ENCODE measurements around the gene DLEU7.

The DLEU7 gene

DNA sequence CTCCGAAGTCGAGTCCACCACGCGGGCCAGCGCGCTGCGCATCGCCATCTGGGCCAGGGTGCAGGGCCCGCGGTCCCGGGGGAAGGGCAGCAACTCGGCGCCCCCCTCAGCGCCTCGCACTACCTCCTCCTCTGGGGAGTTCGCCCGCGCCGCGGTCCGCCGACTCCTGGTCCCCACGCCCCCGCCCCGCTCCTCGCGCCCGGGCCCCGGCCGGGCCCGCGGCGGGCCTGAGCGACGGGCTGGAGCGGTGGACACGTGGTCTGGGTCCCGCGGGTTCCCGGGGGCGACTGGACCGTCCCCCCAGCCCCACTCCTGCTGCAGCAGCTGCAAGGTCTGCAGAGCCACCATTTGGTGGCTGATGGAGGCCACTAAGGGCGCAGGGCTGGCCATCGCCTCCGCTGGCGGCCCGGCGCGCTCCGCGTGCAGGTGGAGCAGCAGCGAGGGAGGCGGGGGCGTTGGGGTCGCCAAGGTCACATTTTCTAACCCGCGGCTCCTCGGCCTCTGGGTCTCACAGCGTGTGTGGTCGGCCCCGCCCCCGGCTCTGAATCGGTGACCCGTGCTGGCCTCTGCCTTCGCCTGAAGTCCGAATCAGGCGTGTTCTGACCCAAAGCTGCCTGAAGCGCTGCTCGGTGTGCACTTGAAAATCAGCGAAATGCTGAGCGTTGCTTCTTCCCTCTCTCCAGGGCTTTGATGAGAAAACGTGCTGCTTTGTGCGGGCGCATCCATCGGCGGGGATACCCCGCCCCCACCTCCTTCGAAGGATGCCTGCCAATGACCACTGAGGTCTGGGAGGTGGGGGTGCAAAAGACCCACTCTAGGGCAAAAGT lies at the start of gene DLEU7:
Gene DLEU7, minus strand, starts transcription at position 436 of the 827 bp plus-strand sequence. Its CDS starts 46 bp downstream, at position 390.
- no peak for DNase-seq (ENCODE audit: low read depth, low spot score)
- H3K4me3 ChIP-seq (ENCODE audit: low read depth, low read length) = peak within 1 kb of the TSS; percentile 16
- TF ChIP-seq, protein P1, sequence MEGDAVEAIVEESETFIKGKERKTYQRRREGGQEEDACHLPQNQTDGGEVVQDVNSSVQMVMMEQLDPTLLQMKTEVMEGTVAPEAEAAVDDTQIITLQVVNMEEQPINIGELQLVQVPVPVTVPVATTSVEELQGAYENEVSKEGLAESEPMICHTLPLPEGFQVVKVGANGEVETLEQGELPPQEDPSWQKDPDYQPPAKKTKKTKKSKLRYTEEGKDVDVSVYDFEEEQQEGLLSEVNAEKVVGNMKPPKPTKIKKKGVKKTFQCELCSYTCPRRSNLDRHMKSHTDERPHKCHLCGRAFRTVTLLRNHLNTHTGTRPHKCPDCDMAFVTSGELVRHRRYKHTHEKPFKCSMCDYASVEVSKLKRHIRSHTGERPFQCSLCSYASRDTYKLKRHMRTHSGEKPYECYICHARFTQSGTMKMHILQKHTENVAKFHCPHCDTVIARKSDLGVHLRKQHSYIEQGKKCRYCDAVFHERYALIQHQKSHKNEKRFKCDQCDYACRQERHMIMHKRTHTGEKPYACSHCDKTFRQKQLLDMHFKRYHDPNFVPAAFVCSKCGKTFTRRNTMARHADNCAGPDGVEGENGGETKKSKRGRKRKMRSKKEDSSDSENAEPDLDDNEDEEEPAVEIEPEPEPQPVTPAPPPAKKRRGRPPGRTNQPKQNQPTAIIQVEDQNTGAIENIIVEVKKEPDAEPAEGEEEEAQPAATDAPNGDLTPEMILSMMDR (IDR thresholded peaks at IDR 0.05; ENCODE audit: low read depth, low read length) = no peak
- in situ Hi-C loops (cut with HindIII; ENCODE audit: low sequenced_read_pairs) = no loop called here

DNA sequence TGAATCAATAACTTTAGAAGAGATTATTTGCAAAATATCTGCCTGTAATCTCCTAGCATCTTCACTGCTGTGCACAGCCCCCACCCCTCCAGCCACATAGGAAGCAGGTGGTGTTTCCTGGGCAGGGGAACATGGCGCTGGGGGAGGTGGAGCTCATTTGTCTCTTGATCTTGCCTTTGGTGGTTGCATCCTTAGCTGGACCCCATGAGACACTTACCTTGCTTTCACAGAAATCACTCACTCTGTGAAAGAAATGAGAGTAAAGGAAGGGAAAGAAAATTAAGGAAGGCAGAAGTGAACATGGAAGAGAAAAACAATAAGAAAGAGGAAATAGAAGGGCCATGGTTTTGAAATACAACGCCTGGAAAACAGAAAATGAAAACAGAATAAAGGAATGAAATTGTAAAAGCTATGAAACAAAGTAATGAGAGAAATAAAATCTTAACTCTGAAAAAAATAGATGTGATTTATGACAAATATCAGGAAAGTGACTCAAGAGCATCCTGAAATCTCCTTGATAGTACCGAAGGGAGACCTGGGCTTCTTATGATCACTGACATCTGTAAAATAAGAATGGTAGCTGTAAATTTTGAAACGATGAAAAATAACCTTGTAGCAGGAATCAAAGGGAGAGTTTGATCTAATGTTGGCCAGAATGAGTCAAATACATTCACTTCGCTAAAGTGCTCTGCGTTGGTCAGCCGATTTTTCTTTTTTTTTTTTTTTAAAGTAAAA lies 48.9 kb upstream of the DLEU7 start:
- DNase-seq (ENCODE audit: low read depth, low spot score) = no peak
- H3K4me3 ChIP-seq (ENCODE audit: low read depth, low read length) = no peak overlapping the region
- TF ChIP-seq, protein P1 (IDR thresholded peaks at IDR 0.05; ENCODE audit: low read depth, low read length) = no peak
- in situ Hi-C loops (cut with HindIII; ENCODE audit: low sequenced_read_pairs) = no loop called here

GRCh38 chr13:50891206-50891605 lies 47.7 kb upstream of the DLEU7 start:
- no peak for DNase-seq (ENCODE audit: low read depth, low spot score)
- TF ChIP-seq, protein P1 (IDR thresholded peaks at IDR 0.05; ENCODE audit: low read depth, low read length) = no peak
- in situ Hi-C loops (cut with HindIII; ENCODE audit: low sequenced_read_pairs) = no loop called here
- H3K4me3 ChIP-seq (ENCODE audit: low read depth, low read length) = no peak overlapping the region

- TF ChIP-seq, protein P1 (IDR thresholded peaks at IDR 0.05; ENCODE audit: low read depth, low read length) = no peak
- no peak for DNase-seq (ENCODE audit: low read depth, low spot score)
- in situ Hi-C loops (cut with HindIII; ENCODE audit: low sequenced_read_pairs) = no loop called here
- no peak overlapping the region for H3K4me3 ChIP-seq (ENCODE audit: low read depth, low read length)
Observed at GRCh38 chr13:50889317-50889716, 45.8 kb upstream of the DLEU7 start.

GRCh38 chr13:50888362-50888761 lies 44.9 kb upstream of the DLEU7 start:
- in situ Hi-C loops (cut with HindIII; ENCODE audit: low sequenced_read_pairs) = no loop called here
- no peak overlapping the region for H3K4me3 ChIP-seq (ENCODE audit: low read depth, low read length)
- TF ChIP-seq, protein P1 (IDR thresholded peaks at IDR 0.05; ENCODE audit: low read depth, low read length) = no peak
- no peak for DNase-seq (ENCODE audit: low read depth, low spot score)

GRCh38 chr13:50887151-50887550 lies 43.7 kb upstream of the DLEU7 start:
- no peak overlapping the region for H3K4me3 ChIP-seq (ENCODE audit: low read depth, low read length)
- no peak for DNase-seq (ENCODE audit: low read depth, low spot score)
- TF ChIP-seq, protein P1 (IDR thresholded peaks at IDR 0.05; ENCODE audit: low read depth, low read length) = no peak
- in situ Hi-C loops (cut with HindIII; ENCODE audit: low sequenced_read_pairs) = no loop called here

All from astrocyte of the spinal cord (primary cell).